ENCODE measurements around the gene RRP1.

GRCh38 chr21:43802713-43803313 lies 13.4 kb downstream of the RRP1 start:
- no peak for TF ChIP-seq CTCF (IDR thresholded peaks at IDR 0.05)
- no peak for TF ChIP-seq POLR2A (IDR thresholded peaks at IDR 0.05)

Measured in Peyer's patch (tissue), 4 donors.